Measurements from ENCODE around the gene BTBD9.

- no peak for TF ChIP-seq EP300 (IDR thresholded peaks at IDR 0.05; ENCODE audit: low read depth)
- TF ChIP-seq POLR2AphosphoS5 (IDR thresholded peaks at IDR 0.05) = no peak
- no peak for TF ChIP-seq CTCF (IDR thresholded peaks at IDR 0.05)
- TF ChIP-seq POLR2A (IDR thresholded peaks at IDR 0.05) = no peak
Observed at GRCh38 chr6:38149531-38149930, 490.2 kb downstream of the BTBD9 start.

Measured in transverse colon (tissue), 4 donors.